CD4-positive, alpha-beta memory T cell (primary cell): ENCODE results near the gene ZSCAN30. TPM values are rescaled to one million over a fixed set of nuclear protein-coding genes. Genes with fewer than 3 reads are reported as not detected.

Experiments used
- CTCF ChIA-PET: fragments of 350-600 bp; sonication (Branson Sonifier 250); formaldehyde crosslinking; loops from one replicate; lab custom pipeline; 2021; ENCODE audit warnings: inconsistent platforms; ENCODE audit not compliant: partially characterized antibody; lab: Charles Lee
- POLR2A ChIA-PET: fragments of 350-600 bp; sonication (Branson Sonifier 250); formaldehyde crosslinking; loops from one replicate; lab custom pipeline; 2021; ENCODE audit not compliant: partially characterized antibody; lab: Charles Lee
- DNase-seq, 5 donors: peaks; one replicate each; pipeline versions ENCODE4 v3.0.0 to v3.0.0-alpha.2; 2020 to 2022; ENCODE audit warnings: mixed read lengths in 1 of 5
- H3K27ac ChIP-seq: one replicate; pipeline ENCODE4 v1.7.0; 2013; ENCODE audit warnings: low read depth, low read length
- H3K27me3 ChIP-seq: 2 replicates; pipeline ENCODE4 v1.7.0; 2013; ENCODE audit warnings: mild to moderate bottlenecking, low read length, moderate library complexity; ENCODE audit not compliant: insufficient read depth
- H3K36me3 ChIP-seq: 2 replicates; pipeline ENCODE4 v1.7.0; 2013; ENCODE audit warnings: mild to moderate bottlenecking, low read length, moderate library complexity; ENCODE audit not compliant: insufficient read depth
- H3K4me1 ChIP-seq: 2 replicates; pipeline ENCODE4 v1.7.0; 2013; ENCODE audit warnings: mild to moderate bottlenecking, low read length, moderate library complexity; ENCODE audit not compliant: insufficient read depth
- H3K4me3 ChIP-seq, 2 donors: one replicate each; pipeline ENCODE4 v1.7.0; 2013; ENCODE audit warnings: low read length in 2 of 2, mild to moderate bottlenecking in 1 of 2
- H3K9me3 ChIP-seq, 2 donors: one replicate each; pipeline ENCODE4 v1.7.0; 2013; ENCODE audit warnings: low read length in 2 of 2, control low read depth in 1 of 2; ENCODE audit not compliant: control insufficient read depth in 1 of 2
- H3K27ac Mint-ChIP-seq, 7 donors: one replicate each; pipeline ENCODE4 v1.8.0; 2020 to 2021; ENCODE audit warnings: mixed read lengths in 7 of 7, mild to moderate bottlenecking in 6 of 7, inconsistent platforms in 3 of 7, moderate library complexity in 3 of 7
- H3K27me3 Mint-ChIP-seq, 2 donors: one replicate each; pipeline ENCODE4 v1.8.0; 2020 to 2021; ENCODE audit warnings: mixed read lengths in 2 of 2
- H3K36me3 Mint-ChIP-seq, 2 donors: one replicate each; pipeline ENCODE4 v1.8.0; 2020 to 2021; ENCODE audit warnings: mixed read lengths in 2 of 2, inconsistent platforms in 1 of 2, mild to moderate bottlenecking in 1 of 2
- H3K4me1 Mint-ChIP-seq, 4 donors: one replicate each; pipeline ENCODE4 v1.8.0; 2020 to 2021; ENCODE audit warnings: mixed read lengths in 4 of 4, mild to moderate bottlenecking in 1 of 4
- H3K4me3 Mint-ChIP-seq, 8 donors: one replicate each; pipeline ENCODE4 v1.8.0; 2020 to 2021; ENCODE audit warnings: mixed read lengths in 8 of 8, mild to moderate bottlenecking in 7 of 8, moderate library complexity in 6 of 8, inconsistent platforms in 3 of 8
- H3K9me3 Mint-ChIP-seq, 8 donors: one replicate each; pipeline ENCODE4 v1.8.0; 2020 to 2021; ENCODE audit warnings: mixed read lengths in 8 of 8, mild to moderate bottlenecking in 5 of 8, inconsistent platforms in 3 of 8, moderate library complexity in 1 of 8
- intact Hi-C: fragments of 100-400 bp; cut with micrococcal nuclease; formaldehyde crosslinking; loops from one replicate; pipeline ENCODE4 v1.15.1; 2023
- polyA plus RNA-seq, 2 donors: library from polyadenylated mRNA; unstranded; fragments of 300-500 nt; fragmentation: Illumina TruSeq; gene quantifications; one replicate each; pipeline ENCODE4 v1.2.3, GENCODE V29; 2021
- total RNA-seq, 2 experiments: library from RNA; stranded (reverse); gene quantifications; one replicate each; pipeline ENCODE4 v1.2.3, GENCODE V29; 2021

The ZSCAN30 gene
- total and polyA plus RNA-seq, 4 experiments from 2014 or later: 2.6 to 18.4 (median 11.3) TPM

- no peaks in the 10 kb centered on the region for H3K27me3 ChIP-seq
- POLR2A ChIA-PET: interaction anchor here (0.6 kb wide), 1 partner anchor 8 kb away, joined by 3 read pairs; the partner anchor contains the start of gene ZSCAN30
- H3K27ac ChIP-seq: no peak overlapping the region
- no peak overlapping the region for H3K4me3 ChIP-seq
- no peaks in the 10 kb centered on the region for H3K36me3 ChIP-seq
- H3K4me1 ChIP-seq: no peaks in the 10 kb centered on the region
- Mint-ChIP-seq H3K27me3 (no peaks in the 10 kb centered on the region), H3K36me3 (peaks cover 12 to 27% of the 10 kb centered on the region in 2 donors), H3K4me3 (no peak overlapping the region), H3K27ac (peak overlapping the region in 1 of 7 donors; percentile 32), H3K4me1 (peaks cover 0 to 12% (median 6%) of the 10 kb centered on the region in 4 donors), H3K9me3 (peaks cover 0 to 13% (median under 1%) of the 10 kb centered on the region in 8 donors)
- CTCF ChIA-PET: interaction anchor here (1.3 kb wide), 1 partner anchor 104 kb away, joined by 3 read pairs; no protein-coding TSS in a partner anchor
- no peak for DNase-seq
- no peaks in the 10 kb centered on the region for H3K9me3 ChIP-seq
- intact Hi-C loops: no loop called here
Observed at GRCh38 chr18:35282353-35282752, 7.7 kb downstream of the ZSCAN30 start.

- H3K27me3 ChIP-seq: no peaks in the 10 kb centered on the region
- intact Hi-C loops: no loop called here
- H3K4me3 ChIP-seq: no peak overlapping the region
- Mint-ChIP-seq H3K27ac (peak overlapping the region in 1 of 7 donors; percentile 43), H3K4me3 (no peak overlapping the region), H3K9me3 (peaks cover 0 to 4% (median 0%) of the 10 kb centered on the region in 8 donors), H3K4me1 (peaks cover 0 to 10% (median 4%) of the 10 kb centered on the region in 4 donors), H3K36me3 (peaks cover 8 to 23% of the 10 kb centered on the region in 2 donors), H3K27me3 (no peaks in the 10 kb centered on the region)
- ChIA-PET CTCF (interaction anchor here (0.8 to 0.9 kb wide), 2 partner anchors 10 to 108 kb away, joined by 3 to 4 read pairs; no protein-coding TSS in a partner anchor), POLR2A (no interaction called here)
- H3K27ac ChIP-seq: no peak overlapping the region
- DNase-seq: no peak
- H3K36me3 ChIP-seq: no peaks in the 10 kb centered on the region
- H3K9me3 ChIP-seq: no peaks in the 10 kb centered on the region
- H3K4me1 ChIP-seq: no peaks in the 10 kb centered on the region
Observed at GRCh38 chr18:35278969-35279368, 11.1 kb downstream of the ZSCAN30 start.

GRCh38 chr18:35278085-35278484 is 11.9 kb downstream of the ZSCAN30 start:
- no peaks in the 10 kb centered on the region for H3K27me3 Mint-ChIP-seq
- H3K36me3 ChIP-seq: no peaks in the 10 kb centered on the region
- H3K27ac ChIP-seq: no peak overlapping the region
- ChIA-PET CTCF (interaction anchor here (0.9 kb wide), 1 partner anchor 108 kb away, joined by 3 read pairs; no protein-coding TSS in a partner anchor), POLR2A (interaction anchor here (2.1 kb wide), 1 partner anchor 11 kb away, joined by 5 read pairs; no protein-coding TSS in a partner anchor)
- peaks cover 0 to 10% (median 4%) of the 10 kb centered on the region in 4 donors for H3K4me1 Mint-ChIP-seq
- H3K4me3 ChIP-seq: no peak overlapping the region
- DNase-seq: no peak
- no peaks in the 10 kb centered on the region for H3K4me1 ChIP-seq
- H3K9me3 ChIP-seq: no peaks in the 10 kb centered on the region
- no peak overlapping the region for H3K4me3 Mint-ChIP-seq
- intact Hi-C loops: no loop called here
- H3K9me3 Mint-ChIP-seq: peaks cover 0 to 4% (median 0%) of the 10 kb centered on the region in 8 donors
- no peak overlapping the region for H3K27ac Mint-ChIP-seq
- H3K27me3 ChIP-seq: no peaks in the 10 kb centered on the region
- peaks cover 8 to 25% of the 10 kb centered on the region in 2 donors for H3K36me3 Mint-ChIP-seq

- Histone ChIP-seq H3K27me3 (no peaks in the 10 kb centered on the region), H3K9me3 (no peaks in the 10 kb centered on the region), H3K27ac (no peak overlapping the region), H3K36me3 (no peaks in the 10 kb centered on the region), H3K4me3 (no peak overlapping the region), H3K4me1 (no peaks in the 10 kb centered on the region)
- H3K36me3 Mint-ChIP-seq: peaks cover 4 to 25% of the 10 kb centered on the region in 2 donors
- no peak for DNase-seq
- peaks cover 0 to 4% (median 0%) of the 10 kb centered on the region in 8 donors for H3K9me3 Mint-ChIP-seq
- no peak overlapping the region for H3K27ac Mint-ChIP-seq
- CTCF ChIA-PET: no interaction called here
- POLR2A ChIA-PET: interaction anchor here (2.1 kb wide), 1 partner anchor 11 kb away, joined by 5 read pairs; no protein-coding TSS in a partner anchor
- peak overlapping the region in 1 of 8 donors; percentile 22 for H3K4me3 Mint-ChIP-seq
- intact Hi-C loops: no loop called here
- H3K27me3 Mint-ChIP-seq: no peaks in the 10 kb centered on the region
- H3K4me1 Mint-ChIP-seq: peaks cover 0 to 10% (median 4%) of the 10 kb centered on the region in 4 donors
Observed at GRCh38 chr18:35277633-35278032, 12.4 kb downstream of the ZSCAN30 start.

GRCh38 chr18:35276267-35276666 is 13.8 kb downstream of the ZSCAN30 start:
- ChIA-PET POLR2A (no interaction called here), CTCF (no interaction called here)
- Mint-ChIP-seq H3K4me1 (peaks cover 0 to 10% (median 4%) of the 10 kb centered on the region in 4 donors), H3K4me3 (no peak overlapping the region), H3K9me3 (peaks cover 0 to 4% (median 0%) of the 10 kb centered on the region in 8 donors), H3K36me3 (peaks cover 2 to 16% of the 10 kb centered on the region in 2 donors), H3K27me3 (no peaks in the 10 kb centered on the region), H3K27ac (no peak overlapping the region)
- no peaks in the 10 kb centered on the region for H3K4me1 ChIP-seq
- no peaks in the 10 kb centered on the region for H3K36me3 ChIP-seq
- H3K4me3 ChIP-seq: no peak overlapping the region
- no peaks in the 10 kb centered on the region for H3K27me3 ChIP-seq
- H3K27ac ChIP-seq: no peak overlapping the region
- intact Hi-C loops: no loop called here
- H3K9me3 ChIP-seq: no peaks in the 10 kb centered on the region
- DNase-seq: no peak

GRCh38 chr18:35271656-35272055 is 18.4 kb downstream of the ZSCAN30 start:
- peaks cover 10% of the 10 kb centered on the region for H3K4me1 ChIP-seq
- intact Hi-C loops: no loop called here
- H3K27ac ChIP-seq: no peak overlapping the region
- H3K9me3 Mint-ChIP-seq: peaks cover 0 to 3% (median 0%) of the 10 kb centered on the region in 8 donors
- CTCF ChIA-PET: no interaction called here
- POLR2A ChIA-PET: interaction anchor here (1.6 kb wide), 1 partner anchor 18 kb away, joined by 4 read pairs; the partner anchor contains the start of gene ZSCAN30
- no peak overlapping the region for H3K27ac Mint-ChIP-seq
- H3K36me3 ChIP-seq: no peaks in the 10 kb centered on the region
- no peaks in the 10 kb centered on the region for H3K27me3 Mint-ChIP-seq
- no peak overlapping the region for H3K4me3 Mint-ChIP-seq
- no peaks in the 10 kb centered on the region for H3K27me3 ChIP-seq
- no peak for DNase-seq
- H3K9me3 ChIP-seq: no peaks in the 10 kb centered on the region
- peaks cover 14 to 21% (median 19%) of the 10 kb centered on the region in 4 donors for H3K4me1 Mint-ChIP-seq
- H3K36me3 Mint-ChIP-seq: peaks cover 4% of the 10 kb centered on the region in 2 donors
- H3K4me3 ChIP-seq: no peak overlapping the region

GRCh38 chr18:35268821-35269220 is 21.2 kb downstream of the ZSCAN30 start:
- H3K4me1 ChIP-seq: peaks cover 10% of the 10 kb centered on the region
- no peak overlapping the region for H3K27ac ChIP-seq
- Mint-ChIP-seq H3K27ac (peak overlapping the region in 4 of 7 donors; percentile 3 to 44 (median 33)), H3K4me3 (peak overlapping the region in 5 of 8 donors; percentile 2 to 99 (median 95)), H3K36me3 (peaks cover 4% of the 10 kb centered on the region in 2 donors), H3K9me3 (peaks cover 0 to 3% (median 0%) of the 10 kb centered on the region in 8 donors), H3K27me3 (no peaks in the 10 kb centered on the region), H3K4me1 (peaks cover 17 to 30% (median 25%) of the 10 kb centered on the region in 4 donors)
- DNase-seq: no peak
- intact Hi-C loops: no loop called here
- no peaks in the 10 kb centered on the region for H3K36me3 ChIP-seq
- H3K4me3 ChIP-seq: no peak overlapping the region
- no peaks in the 10 kb centered on the region for H3K27me3 ChIP-seq
- ChIA-PET POLR2A (interaction anchor here (0.7 to 4.2 kb wide), 4 partner anchors 13 to 313 kb away, joined by 3 to 59 read pairs (median 4); partner anchors contain the start of genes ZNF397 and ZSCAN30), CTCF (interaction anchor here (1.1 to 5.0 kb wide), 5 partner anchors 10 to 87 kb away, joined by 3 to 21 read pairs (median 7); partner anchors contain the start of gene ZSCAN30)
- H3K9me3 ChIP-seq: no peaks in the 10 kb centered on the region
